Stimulated activated effector memory CD8-positive, alpha-beta T cell treated with anti-CD3 and anti-CD28 coated beads, Interleukin-12 subunit alpha, Interleukin-12 subunit beta, amount 100 ng/mL, for 72 hours (primary cell): ENCODE measurements around the gene ST3GAL4.
A peak's percentile ranks its signal among the peaks of the same experiment; 100 is the strongest.
"Not testable (repeated sequence)": the region's sequence is repeated elsewhere in the genome, so short reads cannot be mapped to it uniquely, and the experiment has no call there.

Experiments
- ATAC-seq: fragments of 150-1000 bp; cut with Tn5 transposase; 2 replicates; pipeline ENCODE4 v1.10.0; 2021
- DNase-seq, 2 donors: peaks; one replicate each; pipeline ENCODE4 v3.0.0; 2021 to 2022; ENCODE audit warnings: low spot score in 2 of 2
- H3K27ac Mint-ChIP-seq: one replicate; pipeline ENCODE4 v1.8.0; 2022; ENCODE audit warnings: mild to moderate bottlenecking, mixed read lengths
- H3K36me3 Mint-ChIP-seq: one replicate; pipeline ENCODE4 v1.8.0; 2022; ENCODE audit warnings: mild to moderate bottlenecking, mixed read lengths
- H3K4me1 Mint-ChIP-seq: one replicate; pipeline ENCODE4 v1.8.0; 2022; ENCODE audit warnings: mixed read lengths
- H3K4me3 Mint-ChIP-seq: one replicate; pipeline ENCODE4 v1.8.0; 2022; ENCODE audit warnings: mild to moderate bottlenecking, mixed read lengths
- H3K9me3 Mint-ChIP-seq: one replicate; pipeline ENCODE4 v1.8.0; 2022; ENCODE audit warnings: mixed read lengths

ST3GAL4 gene

DNA sequence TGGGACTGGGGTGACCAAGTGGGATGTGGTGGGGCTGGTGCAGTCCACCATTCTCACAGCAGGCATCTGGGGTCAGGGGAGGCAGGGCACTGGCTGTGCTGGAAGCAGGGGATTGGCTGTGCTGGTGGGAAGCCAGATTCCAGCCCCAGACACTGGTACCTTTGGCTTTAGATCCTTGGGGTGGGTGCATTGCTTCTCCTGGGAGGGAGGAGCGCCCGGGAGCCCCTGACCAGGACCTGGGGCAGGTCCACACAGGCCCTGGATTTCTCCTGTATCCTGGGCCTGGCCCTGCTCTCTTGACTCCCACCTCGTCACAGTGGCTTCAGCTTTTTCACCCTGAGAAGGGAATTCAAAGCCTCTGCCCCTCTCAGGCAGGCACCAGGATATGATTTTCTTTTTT, 38.5 kb downstream of the ST3GAL4 start:
- Mint-ChIP-seq H3K4me3 (no peak overlapping the region), H3K4me1 (peaks cover 28% of the 10 kb centered on the region), H3K9me3 (no peaks in the 10 kb centered on the region), H3K27ac (no peak overlapping the region), H3K36me3 (no peaks in the 10 kb centered on the region)
- DNase-seq, result no peak
- no peak for ATAC-seq

GRCh38 chr11:126394634-126395072, 39.2 kb downstream of the ST3GAL4 start:
- H3K4me3 Mint-ChIP-seq, ATAC-seq, H3K36me3 Mint-ChIP-seq, DNase-seq, H3K9me3 Mint-ChIP-seq, H3K27ac Mint-ChIP-seq: not testable (repeated sequence)
- peaks cover 28% of the 10 kb centered on the region for H3K4me1 Mint-ChIP-seq

DNA sequence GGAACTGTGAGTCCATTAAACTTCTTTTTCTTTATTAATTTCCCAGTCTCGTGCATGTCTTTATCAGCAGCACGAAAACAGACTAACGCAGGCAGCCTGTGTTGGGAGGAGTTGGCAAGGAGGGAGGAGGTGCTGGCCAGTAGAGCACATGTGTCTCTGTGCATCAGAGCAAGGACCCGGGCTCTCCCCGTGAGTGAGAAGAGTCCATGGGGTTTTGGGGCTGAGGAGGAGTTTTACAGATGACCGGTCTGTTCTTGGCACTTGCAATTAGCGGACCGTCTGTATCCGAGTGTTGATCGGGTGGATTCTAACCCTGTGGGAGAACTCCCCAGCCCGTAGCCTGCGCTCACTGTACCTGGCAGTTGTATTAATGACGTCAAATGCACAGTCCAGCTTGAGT, 40.3 kb downstream of the ST3GAL4 start:
- ATAC-seq, H3K27ac Mint-ChIP-seq, H3K36me3 Mint-ChIP-seq, H3K4me3 Mint-ChIP-seq, H3K9me3 Mint-ChIP-seq, DNase-seq: not testable (repeated sequence)
- peaks cover 21% of the 10 kb centered on the region for H3K4me1 Mint-ChIP-seq

DNA sequence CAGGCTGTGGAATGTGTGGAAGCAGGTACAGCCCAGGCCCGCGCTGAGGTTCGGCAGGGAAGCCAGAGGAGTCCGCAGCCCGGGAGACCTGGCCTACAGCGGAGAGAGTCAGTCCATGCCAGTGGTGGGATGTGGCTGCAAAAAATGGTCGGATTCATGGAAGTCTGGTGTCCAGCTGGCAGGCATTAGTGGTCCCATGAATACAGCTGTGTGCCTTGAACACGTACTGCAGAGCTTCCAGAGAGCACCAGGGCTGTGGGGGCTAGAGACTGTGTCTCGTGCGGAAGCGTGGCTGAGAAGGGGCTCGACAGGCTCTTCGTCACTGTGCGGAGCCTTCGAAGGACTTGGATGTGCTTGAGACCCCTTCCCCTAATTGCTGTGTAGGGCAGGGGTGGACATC, 40.8 kb downstream of the ST3GAL4 start:
- H3K9me3 Mint-ChIP-seq, H3K27ac Mint-ChIP-seq, H3K4me3 Mint-ChIP-seq, DNase-seq, H3K36me3 Mint-ChIP-seq, ATAC-seq: not testable (repeated sequence)
- H3K4me1 Mint-ChIP-seq, result peaks cover 17% of the 10 kb centered on the region

GRCh38 chr11:126396965-126397364, 41.5 kb downstream of the ST3GAL4 start:
- DNase-seq, result no peak
- Mint-ChIP-seq H3K4me3 (no peak overlapping the region), H3K9me3 (no peaks in the 10 kb centered on the region), H3K36me3 (no peaks in the 10 kb centered on the region), H3K27ac (no peak overlapping the region), H3K4me1 (peaks cover 10% of the 10 kb centered on the region)
- no peak for ATAC-seq

DNA sequence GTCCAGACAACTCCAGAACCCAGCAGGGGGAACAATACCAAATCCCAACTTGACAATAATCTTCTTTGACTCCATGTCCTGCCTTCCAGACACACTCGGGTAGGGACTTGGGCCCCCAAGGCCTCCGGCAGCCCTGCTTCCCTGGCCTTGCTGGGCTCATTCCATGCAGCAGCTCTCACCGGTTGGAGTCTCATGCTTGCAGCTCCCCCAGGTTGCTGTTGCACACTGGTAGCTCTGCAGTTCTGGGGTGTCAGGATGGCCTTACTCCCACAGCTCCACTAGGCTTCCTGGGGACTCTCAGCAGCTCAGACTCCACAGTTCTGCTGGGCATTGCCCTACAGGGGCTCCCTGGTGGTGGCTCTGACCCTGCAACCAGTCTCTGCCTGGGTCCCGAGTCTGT, 42.8 kb downstream of the ST3GAL4 start:
- Mint-ChIP-seq H3K9me3 (no peaks in the 10 kb centered on the region), H3K36me3 (no peaks in the 10 kb centered on the region), H3K4me3 (no peak overlapping the region), H3K4me1 (peaks cover under 1% of the 10 kb centered on the region), H3K27ac (no peak overlapping the region)
- ATAC-seq, result no peak
- no peak for DNase-seq

GRCh38 chr11:126398721-126399120, 43.2 kb downstream of the ST3GAL4 start:
- Mint-ChIP-seq H3K4me1 (no peaks in the 10 kb centered on the region), H3K36me3 (no peaks in the 10 kb centered on the region), H3K9me3 (no peaks in the 10 kb centered on the region), H3K27ac (no peak overlapping the region), H3K4me3 (no peak overlapping the region)
- DNase-seq (no peak), ATAC-seq (no peak)

GRCh38 chr11:126400019-126400418, 44.5 kb downstream of the ST3GAL4 start:
- H3K36me3 Mint-ChIP-seq, result no peaks in the 10 kb centered on the region
- H3K4me3 Mint-ChIP-seq, result no peak overlapping the region
- DNase-seq (no peak), ATAC-seq (no peak)
- no peak overlapping the region for H3K27ac Mint-ChIP-seq
- no peaks in the 10 kb centered on the region for H3K9me3 Mint-ChIP-seq
- H3K4me1 Mint-ChIP-seq, result no peaks in the 10 kb centered on the region

DNA sequence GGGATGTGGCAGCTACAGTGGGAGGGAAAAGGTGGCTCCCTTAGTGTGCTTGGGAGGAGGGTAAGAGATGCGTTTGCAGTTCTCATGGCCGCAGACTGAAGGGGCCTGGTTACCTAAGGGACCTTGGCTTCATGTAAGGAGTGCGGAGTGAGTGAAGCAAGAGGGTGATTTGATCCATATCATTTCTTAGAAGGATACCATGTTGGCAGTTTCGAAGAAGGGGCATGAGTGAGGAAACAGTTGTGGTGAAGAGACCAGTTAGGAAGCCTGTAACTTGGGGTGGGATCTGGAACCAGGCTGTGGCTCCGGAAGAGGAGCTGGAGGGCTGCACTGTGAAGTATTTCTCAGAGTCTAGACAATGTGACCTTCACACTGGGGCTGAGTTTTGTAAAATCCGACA, 45.0 kb downstream of the ST3GAL4 start:
- H3K36me3 Mint-ChIP-seq, result no peaks in the 10 kb centered on the region
- ATAC-seq (no peak), DNase-seq (no peak)
- H3K4me3 Mint-ChIP-seq, result no peak overlapping the region
- no peaks in the 10 kb centered on the region for H3K4me1 Mint-ChIP-seq
- H3K27ac Mint-ChIP-seq, result no peak overlapping the region
- H3K9me3 Mint-ChIP-seq, result no peaks in the 10 kb centered on the region

DNA sequence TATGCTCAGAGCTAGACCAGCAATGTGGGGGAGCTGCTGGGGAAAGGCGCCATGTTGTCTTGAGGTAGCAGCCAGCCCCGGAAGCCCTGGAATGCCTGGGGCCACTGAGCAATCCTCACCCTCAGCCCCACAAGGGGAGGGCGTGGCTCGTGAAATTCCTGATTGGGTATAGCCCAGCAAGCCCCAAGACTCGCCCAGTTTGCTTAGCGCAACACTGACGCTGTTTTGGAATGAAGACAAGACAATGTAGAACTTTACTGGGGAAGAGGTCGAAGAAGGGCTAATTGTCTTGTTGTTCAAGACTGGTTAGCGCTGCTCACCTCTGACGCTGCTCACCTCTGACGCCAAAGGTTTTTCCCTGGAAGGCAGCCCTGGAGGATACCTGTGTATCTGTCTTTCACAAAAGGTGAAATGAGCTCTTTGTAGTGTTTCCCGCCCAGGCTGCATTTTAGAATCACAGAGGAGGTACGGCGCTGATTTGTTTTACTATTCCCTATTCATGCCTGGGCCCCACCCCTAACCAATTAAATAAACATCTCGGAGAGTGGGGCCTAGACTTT, 47.6 kb downstream of the ST3GAL4 start:
- DNase-seq, result no peak
- Mint-ChIP-seq H3K9me3 (no peaks in the 10 kb centered on the region), H3K36me3 (no peaks in the 10 kb centered on the region), H3K27ac (no peak overlapping the region), H3K4me1 (no peaks in the 10 kb centered on the region), H3K4me3 (no peak overlapping the region)
- no peak for ATAC-seq

GRCh38 chr11:126403658-126404057, 48.2 kb downstream of the ST3GAL4 start:
- Mint-ChIP-seq H3K27ac (no peak overlapping the region), H3K4me1 (no peaks in the 10 kb centered on the region), H3K4me3 (no peak overlapping the region), H3K9me3 (no peaks in the 10 kb centered on the region), H3K36me3 (peaks cover 5% of the 10 kb centered on the region)
- no peak for DNase-seq
- ATAC-seq, result peak; percentile 56

- H3K4me3 Mint-ChIP-seq, result no peak overlapping the region
These were observed 48.9 kb downstream of the ST3GAL4 start for GRCh38 chr11:126404367-126404766.

GRCh38 chr11:126405374-126405773, 49.9 kb downstream of the ST3GAL4 start:
- ATAC-seq (no peak), DNase-seq (no peak)
- peaks cover 18% of the 10 kb centered on the region for H3K36me3 Mint-ChIP-seq
- H3K4me3 Mint-ChIP-seq, result no peak overlapping the region
- H3K4me1 Mint-ChIP-seq, result no peaks in the 10 kb centered on the region
- peak overlapping the region; percentile 32 for H3K27ac Mint-ChIP-seq
- H3K9me3 Mint-ChIP-seq, result no peaks in the 10 kb centered on the region

More at GRCh38 chr11:126404367-126404766, 48.9 kb downstream of the ST3GAL4 start:
- DNase-seq (no peak), ATAC-seq (no peak)
- Mint-ChIP-seq H3K36me3 (peaks cover 12% of the 10 kb centered on the region), H3K9me3 (no peaks in the 10 kb centered on the region), H3K4me1 (no peaks in the 10 kb centered on the region), H3K27ac (peak overlapping the region; percentile 32)

- H3K4me3 Mint-ChIP-seq, result no peak overlapping the region
- no peak for DNase-seq
- peak overlapping the region; percentile 32 for H3K27ac Mint-ChIP-seq
- H3K4me1 Mint-ChIP-seq, result no peaks in the 10 kb centered on the region
- H3K9me3 Mint-ChIP-seq, result no peaks in the 10 kb centered on the region
- ATAC-seq, result no peak
- peaks cover 18% of the 10 kb centered on the region for H3K36me3 Mint-ChIP-seq
These were observed 50.4 kb downstream of the ST3GAL4 start for GRCh38 chr11:126405906-126406305.

DNA sequence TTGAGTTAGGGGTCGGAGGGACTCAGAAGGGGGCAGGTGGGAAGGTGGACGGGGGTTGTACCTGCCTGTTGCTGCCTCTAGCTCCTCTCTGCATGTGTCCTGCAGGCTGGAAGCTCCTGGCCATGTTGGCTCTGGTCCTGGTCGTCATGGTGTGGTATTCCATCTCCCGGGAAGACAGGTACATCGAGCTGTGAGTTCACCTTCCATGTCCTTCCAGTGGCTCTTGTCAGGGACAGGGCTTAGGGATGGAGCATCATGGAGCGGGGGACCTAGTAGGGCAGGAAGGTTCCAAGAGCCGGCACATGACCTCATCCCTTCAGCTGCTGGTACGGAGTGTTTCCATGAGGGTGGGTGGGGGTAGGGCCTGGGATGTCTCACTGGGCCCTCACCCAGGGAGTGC, 50.9 kb downstream of the ST3GAL4 start:
- no peaks in the 10 kb centered on the region for H3K9me3 Mint-ChIP-seq
- ATAC-seq (no peak), DNase-seq (no peak)
- H3K36me3 Mint-ChIP-seq, result peaks cover 18% of the 10 kb centered on the region
- no peaks in the 10 kb centered on the region for H3K4me1 Mint-ChIP-seq
- H3K27ac Mint-ChIP-seq, result no peak overlapping the region
- no peak overlapping the region for H3K4me3 Mint-ChIP-seq

GRCh38 chr11:126407101-126407521, 51.6 kb downstream of the ST3GAL4 start:
- no peak for DNase-seq
- Mint-ChIP-seq H3K27ac (no peak overlapping the region), H3K36me3 (peaks cover 19% of the 10 kb centered on the region), H3K9me3 (no peaks in the 10 kb centered on the region), H3K4me1 (no peaks in the 10 kb centered on the region), H3K4me3 (no peak overlapping the region)
- ATAC-seq, result no peak
